ENCODE data around the gene ITPK1. TPM values are rescaled to one million over a fixed set of nuclear protein-coding genes. Genes with fewer than 3 reads are reported as not detected.

The ITPK1 gene
- total RNA-seq, 1 experiment from 2014 or later: 66.2 TPM

DNA sequence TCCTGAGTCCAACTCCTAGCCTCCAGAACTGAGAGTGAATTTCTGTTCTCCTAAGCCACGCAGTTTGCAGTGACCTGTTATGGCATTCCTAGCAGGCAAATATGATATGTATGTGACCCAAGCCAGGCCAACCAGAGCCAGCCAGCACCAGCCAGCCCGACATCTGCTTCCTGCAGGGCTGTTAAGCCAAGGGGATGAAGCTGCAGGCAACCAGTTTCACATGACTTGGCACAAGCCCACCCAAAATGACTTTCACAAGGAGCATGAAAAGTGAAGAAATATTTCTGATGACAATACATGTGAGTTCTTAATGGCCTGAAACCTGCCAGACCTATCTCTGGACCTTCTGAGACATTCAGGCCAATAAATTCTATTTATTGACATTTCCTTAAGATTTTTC, 68.1 kb downstream of the ITPK1 start:
- CTCF ChIA-PET: no interaction called here
- no peak for ATAC-seq
- intact Hi-C loops (cut with micrococcal nuclease): no loop called here

DNA sequence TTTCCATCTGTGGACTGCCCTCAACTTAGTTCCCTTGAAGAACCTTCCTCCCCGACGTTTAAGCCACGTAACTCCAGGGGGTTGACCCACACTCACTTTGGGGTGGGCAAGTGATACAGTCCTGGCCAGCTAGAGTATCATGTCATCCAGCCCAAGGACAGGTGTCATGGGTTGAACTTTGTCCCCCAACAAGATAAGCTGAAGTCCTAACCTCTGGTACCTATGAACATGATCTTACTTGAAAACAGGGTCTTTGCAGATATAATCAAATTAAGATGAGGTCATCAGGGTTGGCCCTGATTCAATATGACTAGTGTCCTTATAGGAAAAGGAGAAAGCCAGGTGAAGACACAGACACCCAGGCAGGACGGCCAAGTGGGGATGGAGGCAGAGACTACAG, 68.6 kb downstream of the ITPK1 start:
- Histone ChIP-seq H3K36me3 (ENCODE audit: low read depth, low read length) (no peaks in the 10 kb centered on the region), H3K9me2 (replicated peaks; ENCODE audit: low read length) (no peaks in the 10 kb centered on the region), H3K27ac (ENCODE audit: low read length) (no peak overlapping the region), H3K79me2 (ENCODE audit: low read length) (peaks cover 29% of the 10 kb centered on the region), H3K4me1 (ENCODE audit: insufficient read depth, low read length) (peaks cover 69% of the 10 kb centered on the region), H3K4me3 (ENCODE audit: low read length) (no peak overlapping the region), H3K9ac (ENCODE audit: low read length) (no peak overlapping the region), H3F3A (ENCODE audit: low read length, unreplicated experiment) (peaks cover 3% of the 10 kb centered on the region), H3K27me3 (ENCODE audit: low read length) (no peaks in the 10 kb centered on the region), H2AFZ (ENCODE audit: low read length) (no peak overlapping the region), H3K9me3 (ENCODE audit: low read length) (no peaks in the 10 kb centered on the region), H4K20me1 (ENCODE audit: low read length) (no peaks in the 10 kb centered on the region), H3K4me2 (ENCODE audit: low read length) (no peak overlapping the region)
- no TSS peak for BruUV-seq (replicated peaks)
- no peak for ATAC-seq
- TF ChIP-seq EZH2phosphoT487 (IDR thresholded peaks at IDR 0.05; ENCODE audit: borderline replicate concordance, low read length) (no peak), EZH2 (IDR thresholded peaks at IDR 0.05; ENCODE audit: low read length, unreplicated experiment) (no peak)
- TF ChIP-seq, protein P1, sequence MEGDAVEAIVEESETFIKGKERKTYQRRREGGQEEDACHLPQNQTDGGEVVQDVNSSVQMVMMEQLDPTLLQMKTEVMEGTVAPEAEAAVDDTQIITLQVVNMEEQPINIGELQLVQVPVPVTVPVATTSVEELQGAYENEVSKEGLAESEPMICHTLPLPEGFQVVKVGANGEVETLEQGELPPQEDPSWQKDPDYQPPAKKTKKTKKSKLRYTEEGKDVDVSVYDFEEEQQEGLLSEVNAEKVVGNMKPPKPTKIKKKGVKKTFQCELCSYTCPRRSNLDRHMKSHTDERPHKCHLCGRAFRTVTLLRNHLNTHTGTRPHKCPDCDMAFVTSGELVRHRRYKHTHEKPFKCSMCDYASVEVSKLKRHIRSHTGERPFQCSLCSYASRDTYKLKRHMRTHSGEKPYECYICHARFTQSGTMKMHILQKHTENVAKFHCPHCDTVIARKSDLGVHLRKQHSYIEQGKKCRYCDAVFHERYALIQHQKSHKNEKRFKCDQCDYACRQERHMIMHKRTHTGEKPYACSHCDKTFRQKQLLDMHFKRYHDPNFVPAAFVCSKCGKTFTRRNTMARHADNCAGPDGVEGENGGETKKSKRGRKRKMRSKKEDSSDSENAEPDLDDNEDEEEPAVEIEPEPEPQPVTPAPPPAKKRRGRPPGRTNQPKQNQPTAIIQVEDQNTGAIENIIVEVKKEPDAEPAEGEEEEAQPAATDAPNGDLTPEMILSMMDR (conservative IDR thresholded peaks at IDR 0.05; ENCODE audit: low read depth, low read length): no peak
- POLR2A ChIA-PET (ENCODE audit: unreplicated experiment): no interaction called here
- no peak for DNase-seq
- intact Hi-C loops (cut with micrococcal nuclease): no loop called here
- CTCF ChIA-PET: no interaction called here

More for the DNA sequence above, 68.1 kb downstream of the ITPK1 start:
- H3F3A ChIP-seq (ENCODE audit: low read length, unreplicated experiment): peaks cover 3% of the 10 kb centered on the region
- H3K27me3 ChIP-seq (ENCODE audit: low read length): no peaks in the 10 kb centered on the region
- TF ChIP-seq EZH2 (IDR thresholded peaks at IDR 0.05; ENCODE audit: low read length, unreplicated experiment): no peak
- TF ChIP-seq, protein P1 (conservative IDR thresholded peaks at IDR 0.05; ENCODE audit: low read depth, low read length): no peak
- TF ChIP-seq EZH2phosphoT487 (IDR thresholded peaks at IDR 0.05; ENCODE audit: borderline replicate concordance, low read length): no peak
- no peak for DNase-seq
- H3K27ac ChIP-seq (ENCODE audit: low read length): no peak overlapping the region
- POLR2A ChIA-PET (ENCODE audit: unreplicated experiment): no interaction called here
- no peaks in the 10 kb centered on the region for H3K9me2 ChIP-seq (replicated peaks; ENCODE audit: low read length)
- H3K79me2 ChIP-seq (ENCODE audit: low read length): peaks cover 24% of the 10 kb centered on the region
- no TSS peak for BruUV-seq (replicated peaks)
- H3K4me2 ChIP-seq (ENCODE audit: low read length): no peak overlapping the region
- H4K20me1 ChIP-seq (ENCODE audit: low read length): no peaks in the 10 kb centered on the region
- H3K4me3 ChIP-seq (ENCODE audit: low read length): no peak overlapping the region
- H3K36me3 ChIP-seq (ENCODE audit: low read depth, low read length): no peaks in the 10 kb centered on the region
- no peaks in the 10 kb centered on the region for H3K9me3 ChIP-seq (ENCODE audit: low read length)
- peaks cover 68% of the 10 kb centered on the region for H3K4me1 ChIP-seq (ENCODE audit: insufficient read depth, low read length)
- H2AFZ ChIP-seq (ENCODE audit: low read length): no peak overlapping the region
- no peak overlapping the region for H3K9ac ChIP-seq (ENCODE audit: low read length)

DNA sequence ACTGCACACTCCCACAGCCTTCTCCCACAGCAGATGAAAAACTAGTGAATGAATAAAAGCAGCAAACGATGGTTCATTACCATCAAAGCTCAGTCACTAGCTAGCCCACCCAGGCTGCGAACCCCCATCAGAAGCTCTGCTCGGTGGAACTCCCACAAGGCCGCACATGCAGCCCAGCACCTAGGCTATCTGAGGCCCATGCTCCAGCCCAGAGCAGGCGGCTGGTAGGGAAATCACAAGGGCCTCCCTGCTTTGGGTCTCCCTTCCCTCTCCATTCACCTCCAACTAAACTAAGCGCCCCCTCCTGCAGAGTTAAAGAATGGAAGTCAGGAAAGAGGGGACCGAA, 69.0 kb downstream of the ITPK1 start:
- H3K4me3 ChIP-seq (ENCODE audit: low read length): no peak overlapping the region
- ChIA-PET CTCF (no interaction called here), POLR2A (ENCODE audit: unreplicated experiment) (no interaction called here)
- no TSS peak for BruUV-seq (replicated peaks)
- ATAC-seq: no peak
- TF ChIP-seq EZH2phosphoT487 (IDR thresholded peaks at IDR 0.05; ENCODE audit: borderline replicate concordance, low read length) (no peak), EZH2 (IDR thresholded peaks at IDR 0.05; ENCODE audit: low read length, unreplicated experiment) (no peak)
- TF ChIP-seq, protein P1 (conservative IDR thresholded peaks at IDR 0.05; ENCODE audit: low read depth, low read length): no peak
- DNase-seq: no peak
- H3K36me3 ChIP-seq (ENCODE audit: low read depth, low read length): no peaks in the 10 kb centered on the region
- no peak overlapping the region for H3K4me2 ChIP-seq (ENCODE audit: low read length)
- peaks cover 70% of the 10 kb centered on the region for H3K4me1 ChIP-seq (ENCODE audit: insufficient read depth, low read length)
- H3K27ac ChIP-seq (ENCODE audit: low read length): no peak overlapping the region
- no peaks in the 10 kb centered on the region for H3K9me3 ChIP-seq (ENCODE audit: low read length)
- H2AFZ ChIP-seq (ENCODE audit: low read length): no peak overlapping the region
- H3F3A ChIP-seq (ENCODE audit: low read length, unreplicated experiment): peaks cover 3% of the 10 kb centered on the region
- H3K79me2 ChIP-seq (ENCODE audit: low read length): peaks cover 33% of the 10 kb centered on the region
- no peaks in the 10 kb centered on the region for H3K27me3 ChIP-seq (ENCODE audit: low read length)
- H3K9me2 ChIP-seq (replicated peaks; ENCODE audit: low read length): no peaks in the 10 kb centered on the region
- no peak overlapping the region for H3K9ac ChIP-seq (ENCODE audit: low read length)
- no peaks in the 10 kb centered on the region for H4K20me1 ChIP-seq (ENCODE audit: low read length)
- intact Hi-C loops (cut with micrococcal nuclease): no loop called here

Data from PC-3 (cell line).